H1 (cell line): ENCODE results near the gene FBXW8.

ENCODE experiments used
- CBX5 ChIP-seq: fragments of 300-800, 300-1000 bp; sonication (generic); IDR thresholded peaks from 2 replicates; pipeline ENCODE4 v1.7.1; 2016; ENCODE audit warnings: antibody characterized with exemption, low read length, low read depth
- HDAC2 ChIP-seq, 2 experiments: fragments of 300-600 bp in 1 of 2; sonication (generic) in 1 of 2; IDR thresholded peaks; 2 replicates each; pipeline ENCODE4 v1.6.1; 2011 to 2012; ENCODE audit warnings: low read depth in 2 of 2, low read length in 2 of 2, mild to moderate bottlenecking in 2 of 2, moderate library complexity in 2 of 2, borderline replicate concordance in 1 of 2, inconsistent platforms in 1 of 2
- KDM4A ChIP-seq: IDR thresholded peaks from one replicate; pipeline ENCODE4 v1.7.1; 2012; ENCODE audit warnings: low read depth, mild to moderate bottlenecking, moderate library complexity, low read length, inconsistent platforms; ENCODE audit not compliant: severe bottlenecking
- POLR2A ChIP-seq, 2 experiments: IDR thresholded peaks; 1 replicate in 1 of 2; 2 replicates in 1 of 2; pipeline ENCODE4 v1.6.1; 2011; ENCODE audit warnings: low read depth in 2 of 2, low read length in 2 of 2, mild to moderate bottlenecking in 2 of 2; ENCODE audit errors: control extremely low read depth in 1 of 2
- RFX5 ChIP-seq: IDR thresholded peaks from 2 replicates; pipeline ENCODE4 v1.6.1; 2011; ENCODE audit warnings: low read depth, low read length, improper control_type of control experiment, borderline replicate concordance
- TAF7 ChIP-seq: optimal IDR thresholded peaks from 2 replicates; pipeline ENCODE3; 2011; ENCODE audit warnings: low read depth, mild to moderate bottlenecking, inconsistent platforms, low read length, moderate library complexity, borderline replicate concordance
- TCF12 ChIP-seq: IDR thresholded peaks from 2 replicates; pipeline ENCODE4 v1.6.1; 2011; ENCODE audit warnings: low read depth, mild to moderate bottlenecking, low read length
- YY1 ChIP-seq: IDR thresholded peaks from 2 replicates; pipeline ENCODE4 v1.6.1; 2011; ENCODE audit warnings: low read depth, mild to moderate bottlenecking, low read length
- ZNF274 ChIP-seq: IDR thresholded peaks from 2 replicates; pipeline ENCODE4 v1.7.0; 2012; ENCODE audit warnings: low read length, borderline replicate concordance; ENCODE audit errors: extremely low read depth
- TF ChIP-seq, protein P1 (sequence below), 3 experiments: IDR thresholded peaks; 1 replicate in 2 of 3; 2 replicates in 1 of 3; pipeline versions ENCODE4 v1.5.1 to v1.6.1; 2011; ENCODE audit warnings: low read length in 3 of 3, mild to moderate bottlenecking in 3 of 3, inconsistent platforms in 2 of 3, low read depth in 1 of 3, moderate library complexity in 1 of 3; ENCODE audit not compliant: insufficient read depth in 1 of 3; ENCODE audit errors: control extremely low read depth in 1 of 3
- TF ChIP-seq, protein P2 (sequence below): IDR thresholded peaks from 2 replicates; pipeline ENCODE4 v1.6.1; 2012; ENCODE audit warnings: inconsistent platforms
- TF ChIP-seq, protein P3 (sequence below): IDR thresholded peaks from 2 replicates; pipeline ENCODE4 v1.6.1; 2011; ENCODE audit warnings: low read length, improper control_type of control experiment
- TF ChIP-seq, protein P4 (sequence below): IDR thresholded peaks from 2 replicates; pipeline ENCODE4 v1.6.1; 2011; ENCODE audit warnings: low read depth, mild to moderate bottlenecking, low read length; ENCODE audit not compliant: insufficient read depth

DNA sequence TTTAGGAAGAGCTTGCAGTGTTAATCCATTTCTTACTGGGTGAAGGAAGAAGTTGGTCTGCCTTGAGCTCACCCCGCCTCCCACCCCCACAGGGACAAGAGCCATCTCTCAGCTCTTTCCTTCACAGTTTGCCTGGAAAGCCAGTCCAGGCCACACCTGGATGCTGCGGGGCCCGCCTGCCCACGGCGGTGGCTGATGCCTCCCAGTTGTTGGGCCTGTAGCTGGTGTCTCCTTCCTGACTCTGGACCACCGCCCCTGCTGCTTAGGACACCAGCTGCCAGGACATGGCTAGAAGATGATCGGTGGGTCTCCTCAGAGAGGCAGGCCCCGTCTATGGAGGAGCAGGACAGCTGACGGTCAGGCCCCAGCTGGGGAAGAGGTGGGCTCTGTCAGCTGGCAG is 95.6 kb downstream of the FBXW8 start:
- no peak for TF ChIP-seq POLR2A (IDR thresholded peaks at IDR 0.05; ENCODE audit: control extremely low read depth in 1 of 2, low read depth in 2 of 2, low read length in 2 of 2)
- TF ChIP-seq YY1: no peak
- TF ChIP-seq, protein P1, sequence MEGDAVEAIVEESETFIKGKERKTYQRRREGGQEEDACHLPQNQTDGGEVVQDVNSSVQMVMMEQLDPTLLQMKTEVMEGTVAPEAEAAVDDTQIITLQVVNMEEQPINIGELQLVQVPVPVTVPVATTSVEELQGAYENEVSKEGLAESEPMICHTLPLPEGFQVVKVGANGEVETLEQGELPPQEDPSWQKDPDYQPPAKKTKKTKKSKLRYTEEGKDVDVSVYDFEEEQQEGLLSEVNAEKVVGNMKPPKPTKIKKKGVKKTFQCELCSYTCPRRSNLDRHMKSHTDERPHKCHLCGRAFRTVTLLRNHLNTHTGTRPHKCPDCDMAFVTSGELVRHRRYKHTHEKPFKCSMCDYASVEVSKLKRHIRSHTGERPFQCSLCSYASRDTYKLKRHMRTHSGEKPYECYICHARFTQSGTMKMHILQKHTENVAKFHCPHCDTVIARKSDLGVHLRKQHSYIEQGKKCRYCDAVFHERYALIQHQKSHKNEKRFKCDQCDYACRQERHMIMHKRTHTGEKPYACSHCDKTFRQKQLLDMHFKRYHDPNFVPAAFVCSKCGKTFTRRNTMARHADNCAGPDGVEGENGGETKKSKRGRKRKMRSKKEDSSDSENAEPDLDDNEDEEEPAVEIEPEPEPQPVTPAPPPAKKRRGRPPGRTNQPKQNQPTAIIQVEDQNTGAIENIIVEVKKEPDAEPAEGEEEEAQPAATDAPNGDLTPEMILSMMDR (IDR thresholded peaks at IDR 0.05; ENCODE audit: control extremely low read depth in 1 of 3, insufficient read depth in 1 of 3, low read depth in 1 of 3, low read length in 3 of 3): no peak
- no peak for TF ChIP-seq HDAC2 (IDR thresholded peaks at IDR 0.05; ENCODE audit: borderline replicate concordance in 1 of 2, low read depth in 2 of 2, low read length in 2 of 2)
- TF ChIP-seq, protein P2, sequence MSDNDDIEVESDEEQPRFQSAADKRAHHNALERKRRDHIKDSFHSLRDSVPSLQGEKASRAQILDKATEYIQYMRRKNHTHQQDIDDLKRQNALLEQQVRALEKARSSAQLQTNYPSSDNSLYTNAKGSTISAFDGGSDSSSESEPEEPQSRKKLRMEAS: no peak
- no peak for TF ChIP-seq TAF7
- TF ChIP-seq, protein P3, sequence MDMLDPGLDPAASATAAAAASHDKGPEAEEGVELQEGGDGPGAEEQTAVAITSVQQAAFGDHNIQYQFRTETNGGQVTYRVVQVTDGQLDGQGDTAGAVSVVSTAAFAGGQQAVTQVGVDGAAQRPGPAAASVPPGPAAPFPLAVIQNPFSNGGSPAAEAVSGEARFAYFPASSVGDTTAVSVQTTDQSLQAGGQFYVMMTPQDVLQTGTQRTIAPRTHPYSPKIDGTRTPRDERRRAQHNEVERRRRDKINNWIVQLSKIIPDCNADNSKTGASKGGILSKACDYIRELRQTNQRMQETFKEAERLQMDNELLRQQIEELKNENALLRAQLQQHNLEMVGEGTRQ: no peak
- TF ChIP-seq KDM4A: no peak
- no peak for TF ChIP-seq TCF12
- no peak for TF ChIP-seq ZNF274
- TF ChIP-seq, protein P4, sequence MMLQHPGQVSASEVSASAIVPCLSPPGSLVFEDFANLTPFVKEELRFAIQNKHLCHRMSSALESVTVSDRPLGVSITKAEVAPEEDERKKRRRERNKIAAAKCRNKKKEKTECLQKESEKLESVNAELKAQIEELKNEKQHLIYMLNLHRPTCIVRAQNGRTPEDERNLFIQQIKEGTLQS: no peak
- TF ChIP-seq RFX5: no peak
- no peak for TF ChIP-seq CBX5
